Gastroesophageal sphincter (tissue), 3 donors: ENCODE data around the gene MTCL1.

Source experiments
- EP300 ChIP-seq: sonication (generic); formaldehyde crosslinking; IDR thresholded peaks from one replicate; pipeline ENCODE4 v1.6.1; 2017; ENCODE audit warnings: antibody characterized with exemption, mild to moderate bottlenecking
- TF ChIP-seq, protein P1 (sequence below), 4 experiments: fragments of 200-600 bp in 2 of 4; fragments of 450-650 bp in 2 of 4; sonication (generic) in 1 of 4; IDR thresholded peaks; one replicate each; pipeline ENCODE4 v1.5.1; 2017 to 2019; ENCODE audit warnings: antibody characterized with exemption in 4 of 4, mild to moderate bottlenecking in 2 of 4, moderate library complexity in 2 of 4

DNA sequence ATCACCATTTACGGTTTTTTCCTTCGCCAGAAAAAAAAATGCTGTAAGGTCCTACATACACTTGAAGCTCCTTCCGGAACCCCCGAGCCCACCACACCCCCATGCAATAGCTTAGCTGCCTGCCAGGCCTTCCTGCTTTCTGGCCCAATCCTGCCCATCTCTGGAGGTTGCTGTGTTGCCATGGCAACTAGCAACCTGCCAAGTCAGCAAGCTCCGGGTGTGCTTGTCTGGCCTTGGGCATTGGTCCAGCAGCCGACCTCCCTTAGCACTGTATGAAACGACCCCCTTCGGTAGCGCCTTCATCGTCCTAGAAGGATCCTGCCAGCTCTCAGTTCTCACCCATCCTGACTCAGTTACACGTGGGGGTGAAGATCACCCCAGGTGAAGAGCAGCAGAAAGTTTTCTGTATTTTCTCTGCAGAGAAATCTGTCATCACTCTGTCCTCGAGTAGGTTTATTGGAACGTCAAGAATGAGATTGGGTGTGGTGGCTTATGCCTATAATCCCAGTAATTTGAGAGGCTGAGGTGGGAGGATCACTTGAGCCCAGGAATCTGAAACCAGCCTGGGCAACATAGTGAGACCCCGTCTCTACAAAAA lies 47.4 kb upstream of the MTCL1 start:
- TF ChIP-seq, protein P1, sequence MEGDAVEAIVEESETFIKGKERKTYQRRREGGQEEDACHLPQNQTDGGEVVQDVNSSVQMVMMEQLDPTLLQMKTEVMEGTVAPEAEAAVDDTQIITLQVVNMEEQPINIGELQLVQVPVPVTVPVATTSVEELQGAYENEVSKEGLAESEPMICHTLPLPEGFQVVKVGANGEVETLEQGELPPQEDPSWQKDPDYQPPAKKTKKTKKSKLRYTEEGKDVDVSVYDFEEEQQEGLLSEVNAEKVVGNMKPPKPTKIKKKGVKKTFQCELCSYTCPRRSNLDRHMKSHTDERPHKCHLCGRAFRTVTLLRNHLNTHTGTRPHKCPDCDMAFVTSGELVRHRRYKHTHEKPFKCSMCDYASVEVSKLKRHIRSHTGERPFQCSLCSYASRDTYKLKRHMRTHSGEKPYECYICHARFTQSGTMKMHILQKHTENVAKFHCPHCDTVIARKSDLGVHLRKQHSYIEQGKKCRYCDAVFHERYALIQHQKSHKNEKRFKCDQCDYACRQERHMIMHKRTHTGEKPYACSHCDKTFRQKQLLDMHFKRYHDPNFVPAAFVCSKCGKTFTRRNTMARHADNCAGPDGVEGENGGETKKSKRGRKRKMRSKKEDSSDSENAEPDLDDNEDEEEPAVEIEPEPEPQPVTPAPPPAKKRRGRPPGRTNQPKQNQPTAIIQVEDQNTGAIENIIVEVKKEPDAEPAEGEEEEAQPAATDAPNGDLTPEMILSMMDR (IDR thresholded peaks at IDR 0.05), result no peak
- no peak for TF ChIP-seq EP300
